Ishikawa (cell line): ENCODE data around the gene FGF2.

ENCODE experiments used
- CEBPB ChIP-seq: IDR thresholded peaks from 2 replicates; pipeline ENCODE4 v1.6.1; 2012
- EP300 ChIP-seq: IDR thresholded peaks from 2 replicates; pipeline ENCODE4 v1.6.1; 2012; ENCODE audit warnings: borderline replicate concordance
- NFIC ChIP-seq: IDR thresholded peaks from 2 replicates; pipeline ENCODE4 v1.6.1; 2012
- RAD21 ChIP-seq: IDR thresholded peaks from 2 replicates; pipeline ENCODE4 v1.6.1; 2012; ENCODE audit warnings: low read depth
- TAF1 ChIP-seq: IDR thresholded peaks from 2 replicates; pipeline ENCODE4 v1.6.1; 2012; ENCODE audit warnings: low read depth, mild to moderate bottlenecking
- TCF12 ChIP-seq: IDR thresholded peaks from 2 replicates; pipeline ENCODE4 v1.6.1; 2012; ENCODE audit warnings: low read depth
- YY1 ChIP-seq: IDR thresholded peaks from 2 replicates; pipeline ENCODE4 v1.6.1; 2012; ENCODE audit warnings: low read depth
- ZBTB7A ChIP-seq: IDR thresholded peaks from 2 replicates; pipeline ENCODE4 v1.6.1; 2012; ENCODE audit warnings: low read depth
- TF ChIP-seq, protein P1 (sequence below): IDR thresholded peaks from 2 replicates; pipeline ENCODE4 v1.6.1; 2012
- TF ChIP-seq, protein P2 (sequence below): IDR thresholded peaks from 2 replicates; pipeline ENCODE4 v1.6.1; 2012; ENCODE audit warnings: low read depth, mild to moderate bottlenecking
- TF ChIP-seq, protein P3 (sequence below): IDR thresholded peaks from 2 replicates; pipeline ENCODE4 v1.6.1; 2012

DNA sequence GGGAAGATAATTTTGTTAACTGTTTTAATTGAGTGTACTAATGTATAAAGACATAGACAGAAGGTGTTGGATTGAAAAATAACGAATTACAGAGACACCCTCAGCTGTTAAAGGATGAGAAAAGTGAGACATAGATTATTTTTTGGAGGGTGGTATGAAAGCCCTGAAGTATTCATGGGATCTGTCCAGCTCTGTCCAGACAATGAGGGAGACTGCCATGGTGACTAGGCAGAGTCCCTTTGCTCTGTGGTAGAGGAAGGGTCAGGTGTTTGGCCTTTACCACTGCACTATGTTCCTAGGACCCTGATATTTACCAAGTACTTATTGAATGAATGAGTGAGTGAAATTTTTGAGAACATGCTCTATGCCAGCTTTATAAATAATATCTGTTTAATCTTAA is 11.4 kb downstream of the FGF2 start:
- TF ChIP-seq, protein P1, sequence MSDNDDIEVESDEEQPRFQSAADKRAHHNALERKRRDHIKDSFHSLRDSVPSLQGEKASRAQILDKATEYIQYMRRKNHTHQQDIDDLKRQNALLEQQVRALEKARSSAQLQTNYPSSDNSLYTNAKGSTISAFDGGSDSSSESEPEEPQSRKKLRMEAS = no peak
- TF ChIP-seq TCF12 = no peak
- no peak for TF ChIP-seq NFIC
- TF ChIP-seq CEBPB = no peak
- no peak for TF ChIP-seq YY1
- no peak for TF ChIP-seq EP300
- TF ChIP-seq ZBTB7A = no peak
- TF ChIP-seq, protein P2, sequence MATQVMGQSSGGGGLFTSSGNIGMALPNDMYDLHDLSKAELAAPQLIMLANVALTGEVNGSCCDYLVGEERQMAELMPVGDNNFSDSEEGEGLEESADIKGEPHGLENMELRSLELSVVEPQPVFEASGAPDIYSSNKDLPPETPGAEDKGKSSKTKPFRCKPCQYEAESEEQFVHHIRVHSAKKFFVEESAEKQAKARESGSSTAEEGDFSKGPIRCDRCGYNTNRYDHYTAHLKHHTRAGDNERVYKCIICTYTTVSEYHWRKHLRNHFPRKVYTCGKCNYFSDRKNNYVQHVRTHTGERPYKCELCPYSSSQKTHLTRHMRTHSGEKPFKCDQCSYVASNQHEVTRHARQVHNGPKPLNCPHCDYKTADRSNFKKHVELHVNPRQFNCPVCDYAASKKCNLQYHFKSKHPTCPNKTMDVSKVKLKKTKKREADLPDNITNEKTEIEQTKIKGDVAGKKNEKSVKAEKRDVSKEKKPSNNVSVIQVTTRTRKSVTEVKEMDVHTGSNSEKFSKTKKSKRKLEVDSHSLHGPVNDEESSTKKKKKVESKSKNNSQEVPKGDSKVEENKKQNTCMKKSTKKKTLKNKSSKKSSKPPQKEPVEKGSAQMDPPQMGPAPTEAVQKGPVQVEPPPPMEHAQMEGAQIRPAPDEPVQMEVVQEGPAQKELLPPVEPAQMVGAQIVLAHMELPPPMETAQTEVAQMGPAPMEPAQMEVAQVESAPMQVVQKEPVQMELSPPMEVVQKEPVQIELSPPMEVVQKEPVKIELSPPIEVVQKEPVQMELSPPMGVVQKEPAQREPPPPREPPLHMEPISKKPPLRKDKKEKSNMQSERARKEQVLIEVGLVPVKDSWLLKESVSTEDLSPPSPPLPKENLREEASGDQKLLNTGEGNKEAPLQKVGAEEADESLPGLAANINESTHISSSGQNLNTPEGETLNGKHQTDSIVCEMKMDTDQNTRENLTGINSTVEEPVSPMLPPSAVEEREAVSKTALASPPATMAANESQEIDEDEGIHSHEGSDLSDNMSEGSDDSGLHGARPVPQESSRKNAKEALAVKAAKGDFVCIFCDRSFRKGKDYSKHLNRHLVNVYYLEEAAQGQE = no peak
- TF ChIP-seq TAF1 = no peak
- TF ChIP-seq, protein P3, sequence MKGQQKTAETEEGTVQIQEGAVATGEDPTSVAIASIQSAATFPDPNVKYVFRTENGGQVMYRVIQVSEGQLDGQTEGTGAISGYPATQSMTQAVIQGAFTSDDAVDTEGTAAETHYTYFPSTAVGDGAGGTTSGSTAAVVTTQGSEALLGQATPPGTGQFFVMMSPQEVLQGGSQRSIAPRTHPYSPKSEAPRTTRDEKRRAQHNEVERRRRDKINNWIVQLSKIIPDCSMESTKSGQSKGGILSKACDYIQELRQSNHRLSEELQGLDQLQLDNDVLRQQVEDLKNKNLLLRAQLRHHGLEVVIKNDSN = no peak
- TF ChIP-seq RAD21 = no peak
